ENCODE measurements around the gene MGAT5. TPM values are rescaled to one million over a fixed set of nuclear protein-coding genes. Genes with fewer than 3 reads are reported as not detected.

MGAT5 gene
- total RNA-seq, 2 experiments from 2014 or later, result 36.9 to 42.2 TPM

DNA sequence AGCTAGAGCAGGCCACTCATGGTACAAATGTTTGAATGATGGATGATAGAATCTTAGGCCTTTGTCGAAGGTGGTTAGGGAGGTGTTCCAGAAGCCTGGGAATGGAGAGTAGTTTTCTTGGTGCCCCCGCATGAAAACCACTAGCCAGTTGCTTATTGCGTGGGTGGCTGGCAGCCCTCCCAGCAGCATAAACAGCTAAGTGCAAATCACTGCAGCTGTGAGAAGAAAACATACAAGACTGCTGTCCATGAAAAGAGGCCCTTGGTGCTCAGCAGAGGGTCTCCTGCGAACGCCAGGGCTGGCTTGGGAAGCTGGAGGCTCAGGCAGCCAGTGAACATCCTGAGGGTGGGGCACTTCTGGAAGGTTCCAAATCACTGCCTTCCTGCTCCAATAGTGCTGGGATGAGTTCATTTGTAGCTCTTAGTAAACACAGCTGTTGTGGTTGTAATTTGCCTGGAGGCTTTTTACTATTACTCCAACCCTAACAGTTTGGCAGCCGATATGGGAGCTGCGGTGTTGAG lies 118.8 kb downstream of the MGAT5 start:
- ChIA-PET CTCF (interaction anchor here (0.9 to 1.1 kb wide), 2 partner anchors 39 to 79 kb away, joined by 3 read pairs; no protein-coding TSS in a partner anchor), POLR2A (interaction anchor here (0.9 kb wide), 1 partner anchor 15 kb away, joined by 3 read pairs; no protein-coding TSS in a partner anchor)
- Mint-ChIP-seq H3K4me3 (no peak overlapping the region), H3K4me1 (ENCODE audit: low read depth) (peaks cover 10% of the 10 kb centered on the region), H3K9me3 (no peaks in the 10 kb centered on the region), H3K27me3 (no peaks in the 10 kb centered on the region), H3K27ac (no peak overlapping the region), H3K36me3 (ENCODE audit: low read depth) (peaks cover 8% of the 10 kb centered on the region)
- intact Hi-C loops (cut with micrococcal nuclease), result no loop called here
- DNase-seq (no peak), ATAC-seq (no peak)
- TF ChIP-seq CTCF (IDR thresholded peaks at IDR 0.05), result no peak

DNA sequence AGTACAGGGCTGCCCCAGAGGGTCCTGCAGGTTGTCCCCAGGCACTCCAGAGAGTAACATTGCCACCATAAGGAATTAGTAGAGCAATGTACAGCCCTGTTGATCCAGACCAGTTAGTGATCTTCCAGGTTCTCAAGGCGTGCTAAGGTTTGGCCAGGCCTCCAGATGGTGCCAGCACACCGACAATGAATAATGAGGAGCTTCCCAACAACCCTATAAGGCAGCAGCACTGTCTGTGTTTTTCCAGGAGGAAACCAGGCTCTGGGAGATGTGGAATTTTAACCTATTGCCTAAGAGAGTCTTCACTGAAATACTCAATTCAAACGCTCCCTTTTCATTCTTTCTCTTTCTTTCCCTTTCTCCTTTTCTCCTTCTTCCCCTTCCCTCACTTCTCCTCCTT lies 122.1 kb downstream of the MGAT5 start:
- Mint-ChIP-seq H3K36me3 (ENCODE audit: low read depth) (peaks cover 14% of the 10 kb centered on the region), H3K27ac (no peak overlapping the region)
- POLR2A ChIA-PET, result interaction anchor here (0.9 kb wide), 1 partner anchor 70 kb away, joined by 3 read pairs; no protein-coding TSS in a partner anchor

DNA sequence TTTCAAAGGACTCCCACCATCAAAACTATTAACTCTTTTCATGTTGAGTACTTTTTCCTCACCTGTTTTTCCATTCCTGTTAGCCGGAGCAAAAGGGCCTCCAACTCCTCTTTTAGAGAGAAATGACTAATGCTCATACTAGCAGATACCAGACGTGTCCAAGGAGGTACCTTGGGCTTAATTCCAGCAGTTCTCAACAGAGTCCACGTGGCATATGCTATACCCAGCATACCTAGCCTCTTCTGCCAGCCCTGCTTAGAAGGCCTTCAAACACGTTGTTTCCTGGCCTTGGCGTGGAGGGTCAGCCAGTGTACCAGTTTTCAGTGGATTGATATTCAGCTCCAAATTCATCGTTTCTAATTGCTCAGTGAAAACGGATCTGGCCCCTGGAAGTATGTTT lies 123.9 kb downstream of the MGAT5 start:
- intact Hi-C loops (cut with micrococcal nuclease), result no loop called here
- no peak for ATAC-seq
- DNase-seq, result no peak
- Mint-ChIP-seq H3K27ac (no peak overlapping the region), H3K27me3 (no peaks in the 10 kb centered on the region), H3K9me3 (no peaks in the 10 kb centered on the region), H3K36me3 (ENCODE audit: low read depth) (peaks cover 14% of the 10 kb centered on the region), H3K4me3 (no peak overlapping the region), H3K4me1 (ENCODE audit: low read depth) (no peaks in the 10 kb centered on the region)
- ChIA-PET POLR2A (no interaction called here), CTCF (interaction anchor here (1.3 kb wide), 1 partner anchor 34 kb away, joined by 5 read pairs; no protein-coding TSS in a partner anchor)
- TF ChIP-seq CTCF (IDR thresholded peaks at IDR 0.05), result no peak

More for the DNA sequence above, 122.1 kb downstream of the MGAT5 start:
- no peak for ATAC-seq
- Mint-ChIP-seq H3K9me3 (no peaks in the 10 kb centered on the region), H3K4me1 (ENCODE audit: low read depth) (no peaks in the 10 kb centered on the region), H3K4me3 (no peak overlapping the region), H3K27me3 (no peaks in the 10 kb centered on the region)
- DNase-seq, result no peak
- CTCF ChIA-PET, result interaction anchor here (1.4 kb wide), 1 partner anchor 12 kb away, joined by 4 read pairs; no protein-coding TSS in a partner anchor
- intact Hi-C loops (cut with micrococcal nuclease), result no loop called here
- TF ChIP-seq CTCF (IDR thresholded peaks at IDR 0.05), result no peak

- H3K4me1 Mint-ChIP-seq (ENCODE audit: low read depth), result no peaks in the 10 kb centered on the region
- H3K9me3 Mint-ChIP-seq, result no peaks in the 10 kb centered on the region
- no peak for ATAC-seq
- H3K27ac Mint-ChIP-seq, result no peak overlapping the region
- ChIA-PET CTCF (interaction anchor here (1.0 kb wide), 1 partner anchor 32 kb away, joined by 3 read pairs; no protein-coding TSS in a partner anchor), POLR2A (no interaction called here)
- no peaks in the 10 kb centered on the region for H3K27me3 Mint-ChIP-seq
- DNase-seq, result no peak
- peaks cover 10% of the 10 kb centered on the region for H3K36me3 Mint-ChIP-seq (ENCODE audit: low read depth)
- TF ChIP-seq CTCF (IDR thresholded peaks at IDR 0.05), result no peak
- no peak overlapping the region for H3K4me3 Mint-ChIP-seq
- intact Hi-C loops (cut with micrococcal nuclease), result no loop called here
Measured at GRCh38 chr2:134379293-134379692, 125.4 kb downstream of the MGAT5 start.

DNA sequence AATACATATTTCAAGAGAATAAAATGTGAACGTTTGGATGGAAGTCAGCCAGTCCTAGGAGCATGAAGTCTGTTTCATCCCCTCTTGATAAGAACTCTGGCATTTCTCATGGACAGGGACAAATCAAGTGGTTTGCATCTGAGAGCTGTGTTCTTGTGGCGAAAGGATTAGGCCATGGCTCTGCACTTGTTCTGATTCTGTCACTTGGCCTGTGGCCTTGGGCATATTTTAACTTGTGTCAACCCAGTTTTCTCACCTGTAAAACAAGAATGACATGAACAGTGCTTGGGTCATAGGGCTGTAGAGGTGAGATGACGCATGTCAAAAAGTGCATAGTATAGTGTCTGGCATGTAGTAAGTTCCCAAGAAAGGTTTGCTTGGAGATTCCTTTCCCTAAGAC lies 125.8 kb downstream of the MGAT5 start:
- CTCF ChIA-PET, result interaction anchor here (0.9 to 1.6 kb wide), 3 partner anchors 32 kb away, joined by 3 to 4 read pairs (median 3); no protein-coding TSS in a partner anchor
- H3K27me3 Mint-ChIP-seq, result no peaks in the 10 kb centered on the region
- peaks cover 10% of the 10 kb centered on the region for H3K36me3 Mint-ChIP-seq (ENCODE audit: low read depth)
- no peak overlapping the region for H3K4me3 Mint-ChIP-seq
- POLR2A ChIA-PET, result no interaction called here
- H3K9me3 Mint-ChIP-seq, result no peaks in the 10 kb centered on the region
- ATAC-seq (no peak), DNase-seq (no peak)
- no peak overlapping the region for H3K27ac Mint-ChIP-seq
- TF ChIP-seq CTCF (IDR thresholded peaks at IDR 0.05), result no peak
- no peaks in the 10 kb centered on the region for H3K4me1 Mint-ChIP-seq (ENCODE audit: low read depth)
- intact Hi-C loops (cut with micrococcal nuclease), result no loop called here
